Smooth muscle cell (in vitro differentiated cells): ENCODE measurements around the gene SRGAP1. TPM values are rescaled to one million over a fixed set of nuclear protein-coding genes. Genes with fewer than 3 reads are reported as not detected.
A peak's percentile ranks its signal among the peaks of the same experiment; 100 is the strongest.

Experiments used
- DNase-seq: peaks from one replicate; lab custom pipeline; 2025; ENCODE audit not compliant: unreplicated experiment; lab: John Stamatoyannopoulos, UW
- H2AFZ ChIP-seq: fragments of 200-600 bp; sonication (generic); 2 replicates; pipeline ENCODE4 v1.6.0; 2016; ENCODE audit warnings: antibody characterized with exemption, low read depth, mild to moderate bottlenecking
- H3F3A ChIP-seq: fragments of 200-600 bp; sonication (generic); 2 replicates; pipeline ENCODE4 v1.6.0; 2017; ENCODE audit warnings: antibody characterized with exemption, low read depth
- H3K27ac ChIP-seq: fragments of 200-600 bp; sonication (generic); 2 replicates; pipeline ENCODE4 v1.5.1; 2016; ENCODE audit warnings: low read depth, mild to moderate bottlenecking
- H3K27me3 ChIP-seq: fragments of 200-600 bp; sonication (generic); 2 replicates; pipeline ENCODE4 v1.6.1; 2016; ENCODE audit warnings: low read depth, mild to moderate bottlenecking
- H3K36me3 ChIP-seq: fragments of 200-600 bp; sonication (generic); 2 replicates; pipeline ENCODE4 v1.5.1; 2016; ENCODE audit warnings: low read depth
- H3K4me1 ChIP-seq: fragments of 200-600 bp; sonication (generic); 2 replicates; pipeline ENCODE4 v1.5.1; 2016; ENCODE audit warnings: low read depth
- H3K4me2 ChIP-seq: fragments of 200-600 bp; sonication (generic); 2 replicates; pipeline ENCODE4 v1.6.0; 2016; ENCODE audit warnings: mild to moderate bottlenecking
- H3K4me3 ChIP-seq: fragments of 200-600 bp; sonication (generic); 2 replicates; pipeline ENCODE4 v1.5.1; 2016; ENCODE audit warnings: mild to moderate bottlenecking
- H3K79me2 ChIP-seq: fragments of 200-600 bp; sonication (generic); 2 replicates; pipeline ENCODE4 v1.6.0; 2016; ENCODE audit warnings: low read depth, mild to moderate bottlenecking
- H3K9ac ChIP-seq: fragments of 200-600 bp; sonication (generic); 2 replicates; pipeline ENCODE4 v1.6.0; 2016; ENCODE audit warnings: low read depth
- H3K9me3 ChIP-seq: fragments of 200-600 bp; sonication (generic); replicated peaks from 2 replicates; pipeline ENCODE4 v1.5.1; 2016; ENCODE audit warnings: low read depth
- H4K20me1 ChIP-seq: fragments of 200-600 bp; sonication (generic); 2 replicates; pipeline ENCODE4 v1.6.0; 2016; ENCODE audit warnings: low read depth
- WGBS: methylation state at CpG from one replicate; pipeline ENCODE4 v1.1.7; 2016; ENCODE audit warnings: low lambda C conversion rate; 5-methylcytosine and 5-hydroxymethylcytosine counted together
- polyA plus RNA-seq: library from polyadenylated mRNA; unstranded; fragments of >200 nt; fragmentation: Nextera tagmentation; extraction: Ambion mirVana; gene quantifications from 2 replicates; pipeline ENCODE4 v1.2.1, GENCODE V29; 2016
- total RNA-seq: library from RNA; depleted of rRNA; stranded (reverse); fragments of >200 nt; gene quantifications from 2 replicates; pipeline ENCODE4 v1.2.3, GENCODE V29; 2014
- TF ChIP-seq, protein P1 (sequence below): fragments of 200-600 bp; sonication (generic); IDR thresholded peaks from 2 replicates; pipeline ENCODE4 v1.5.1; 2017; ENCODE audit warnings: borderline replicate concordance, mild to moderate bottlenecking, antibody characterized with exemption; ENCODE audit not compliant: insufficient read depth, poor library complexity, severe bottlenecking

Gene SRGAP1
- total and polyA plus RNA-seq, 2 experiments from 2014 or later = 4.0 to 5.9 TPM

DNA sequence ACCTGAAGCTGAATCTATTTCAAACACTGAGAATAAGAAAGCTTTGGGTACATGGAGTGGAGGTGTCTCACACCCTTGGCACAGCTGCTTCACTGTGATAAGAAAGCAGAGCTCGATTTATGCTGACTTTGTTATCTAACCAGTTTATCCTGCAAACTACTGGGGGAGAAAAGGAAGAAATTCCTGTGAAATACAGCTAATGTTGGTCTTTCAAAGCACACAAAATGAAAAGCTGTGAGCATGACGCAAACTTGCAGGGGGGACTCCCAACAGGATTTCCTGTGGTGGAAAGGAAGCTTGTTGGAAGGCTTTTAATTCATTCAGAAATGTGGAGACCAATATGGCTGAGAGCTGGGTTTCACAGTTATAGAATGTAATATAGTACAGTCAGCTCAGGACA, 53.4 kb downstream of the SRGAP1 start:
- WGBS = 41% methylated on average over 2 of the region's 2 CpGs

DNA sequence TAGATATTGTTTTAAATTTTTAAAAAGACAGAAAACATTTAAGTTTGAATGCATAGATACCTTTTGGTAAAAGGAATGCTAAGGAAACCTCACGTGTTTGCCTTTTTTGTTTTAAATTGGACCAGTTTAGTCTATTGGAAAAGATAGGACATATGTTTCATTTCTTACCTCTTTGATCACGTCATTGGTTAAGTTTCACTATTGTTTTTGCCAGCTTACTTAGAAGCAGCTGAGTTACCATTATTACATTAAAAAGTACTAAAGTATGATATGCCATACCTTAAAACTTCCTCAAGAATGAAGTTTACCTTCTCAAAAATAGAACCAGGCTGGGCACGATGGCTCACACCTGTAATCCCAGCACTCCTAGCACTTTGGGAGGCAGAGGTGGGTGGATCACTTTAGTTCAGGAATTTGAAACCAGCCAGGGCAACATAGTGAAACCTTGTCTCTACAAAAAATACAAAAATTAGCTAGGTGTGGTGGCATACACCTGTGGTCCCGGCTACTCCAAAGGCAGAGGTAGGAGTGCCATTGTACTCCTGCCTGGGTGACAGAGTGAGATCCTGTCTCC, 54.4 kb downstream of the SRGAP1 start:
- no peak overlapping the region for H3K9ac ChIP-seq
- no peak overlapping the region for H3K4me2 ChIP-seq
- TF ChIP-seq, protein P1, sequence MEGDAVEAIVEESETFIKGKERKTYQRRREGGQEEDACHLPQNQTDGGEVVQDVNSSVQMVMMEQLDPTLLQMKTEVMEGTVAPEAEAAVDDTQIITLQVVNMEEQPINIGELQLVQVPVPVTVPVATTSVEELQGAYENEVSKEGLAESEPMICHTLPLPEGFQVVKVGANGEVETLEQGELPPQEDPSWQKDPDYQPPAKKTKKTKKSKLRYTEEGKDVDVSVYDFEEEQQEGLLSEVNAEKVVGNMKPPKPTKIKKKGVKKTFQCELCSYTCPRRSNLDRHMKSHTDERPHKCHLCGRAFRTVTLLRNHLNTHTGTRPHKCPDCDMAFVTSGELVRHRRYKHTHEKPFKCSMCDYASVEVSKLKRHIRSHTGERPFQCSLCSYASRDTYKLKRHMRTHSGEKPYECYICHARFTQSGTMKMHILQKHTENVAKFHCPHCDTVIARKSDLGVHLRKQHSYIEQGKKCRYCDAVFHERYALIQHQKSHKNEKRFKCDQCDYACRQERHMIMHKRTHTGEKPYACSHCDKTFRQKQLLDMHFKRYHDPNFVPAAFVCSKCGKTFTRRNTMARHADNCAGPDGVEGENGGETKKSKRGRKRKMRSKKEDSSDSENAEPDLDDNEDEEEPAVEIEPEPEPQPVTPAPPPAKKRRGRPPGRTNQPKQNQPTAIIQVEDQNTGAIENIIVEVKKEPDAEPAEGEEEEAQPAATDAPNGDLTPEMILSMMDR = no peak

More for the DNA sequence above, 53.4 kb downstream of the SRGAP1 start:
- Histone ChIP-seq H3K27ac (peak overlapping the region; percentile 27), H3K79me2 (peaks cover 39% of the 10 kb centered on the region), H3K9me3 (no peaks in the 10 kb centered on the region), H4K20me1 (peaks cover 4% of the 10 kb centered on the region), H3F3A (no peaks in the 10 kb centered on the region), H3K4me2 (peak overlapping the region; percentile 16), H2AFZ (no peak overlapping the region), H3K9ac (no peak overlapping the region), H3K4me3 (no peak overlapping the region), H3K4me1 (peaks cover 4% of the 10 kb centered on the region), H3K27me3 (no peaks in the 10 kb centered on the region), H3K36me3 (no peaks in the 10 kb centered on the region)
- TF ChIP-seq, protein P1 = no peak
- DNase-seq = no peak

DNA sequence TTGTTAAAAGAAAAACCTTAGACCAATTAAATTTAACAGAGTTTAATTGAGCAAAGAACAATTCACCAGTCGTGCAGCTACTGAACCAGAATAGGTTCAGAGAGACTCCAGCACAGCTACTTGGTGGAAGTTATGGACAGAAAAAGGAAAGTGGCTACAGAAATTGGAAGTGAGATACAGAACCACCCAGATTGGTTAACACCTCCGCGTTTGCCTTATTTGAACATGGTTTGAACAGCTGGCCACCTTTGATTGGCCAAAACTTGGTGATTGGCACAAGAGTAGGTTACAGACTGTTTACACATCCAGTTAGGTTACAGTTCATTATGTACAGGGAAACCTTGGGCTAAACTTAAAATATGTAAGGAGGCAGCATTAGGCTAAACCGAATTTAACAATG, 54.9 kb downstream of the SRGAP1 start:
- Histone ChIP-seq H3K4me1 (no peaks in the 10 kb centered on the region), H3K79me2 (peaks cover 44% of the 10 kb centered on the region), H3K4me2 (no peak overlapping the region), H3K27me3 (no peaks in the 10 kb centered on the region), H3K27ac (no peak overlapping the region), H3F3A (no peaks in the 10 kb centered on the region), H3K9ac (no peak overlapping the region), H4K20me1 (no peaks in the 10 kb centered on the region), H3K4me3 (no peak overlapping the region), H3K36me3 (no peaks in the 10 kb centered on the region), H2AFZ (no peak overlapping the region), H3K9me3 (no peaks in the 10 kb centered on the region)
- DNase-seq = no peak
- 92% methylated on average over 4 of the region's 4 CpGs for WGBS
- TF ChIP-seq, protein P1 = no peak

More for the DNA sequence above, 54.4 kb downstream of the SRGAP1 start:
- no peak overlapping the region for H3K4me3 ChIP-seq
- H2AFZ ChIP-seq = no peak overlapping the region
- no peaks in the 10 kb centered on the region for H3K27me3 ChIP-seq
- no peaks in the 10 kb centered on the region for H3K36me3 ChIP-seq
- no peaks in the 10 kb centered on the region for H4K20me1 ChIP-seq
- no peak overlapping the region for H3K27ac ChIP-seq
- H3K79me2 ChIP-seq = peaks cover 44% of the 10 kb centered on the region
- H3K4me1 ChIP-seq = no peaks in the 10 kb centered on the region
- 94% methylated on average over 4 of the region's 4 CpGs for WGBS
- H3F3A ChIP-seq = no peaks in the 10 kb centered on the region
- DNase-seq = no peak
- H3K9me3 ChIP-seq = no peaks in the 10 kb centered on the region
